Fibroblast of villous mesenchyme (primary cell): ENCODE measurements around the gene SLC4A3. TPM values are rescaled to one million over a fixed set of nuclear protein-coding genes. Genes with fewer than 3 reads are reported as not detected.

Source experiments
- DNase-seq: peaks from one replicate; pipeline ENCODE4 v3.0.0-alpha.2; 2010; ENCODE audit warnings: low read depth
- H3K4me3 ChIP-seq: 2 replicates; pipeline ENCODE4 v1.5.1; 2011; ENCODE audit warnings: low read depth, mild to moderate bottlenecking, low read length
- CTCF ChIP-seq: IDR thresholded peaks from 2 replicates; pipeline ENCODE4 v1.5.1; 2012; ENCODE audit warnings: low read depth, mild to moderate bottlenecking, low read length; ENCODE audit not compliant: insufficient read depth
- total RNA-seq: library from RNA; depleted of rRNA; stranded (reverse); fragments of >200 nt; gene quantifications from 2 replicates; pipeline ENCODE4 v1.2.3, GENCODE V29; 2012

SLC4A3 gene
- total RNA-seq, 1 donor, result 5.6 TPM

- H3K4me3 ChIP-seq, result no peak overlapping the region
- DNase-seq, result peak; percentile 98
- TF ChIP-seq CTCF, result peak; percentile 100
Measured at GRCh38 chr2:219642465-219643083, 15.1 kb downstream of the SLC4A3 start.

GRCh38 chr2:219643084-219643473 is 15.6 kb downstream of the SLC4A3 start:
- no peak overlapping the region for H3K4me3 ChIP-seq
- no peak for TF ChIP-seq CTCF
- no peak for DNase-seq

DNA sequence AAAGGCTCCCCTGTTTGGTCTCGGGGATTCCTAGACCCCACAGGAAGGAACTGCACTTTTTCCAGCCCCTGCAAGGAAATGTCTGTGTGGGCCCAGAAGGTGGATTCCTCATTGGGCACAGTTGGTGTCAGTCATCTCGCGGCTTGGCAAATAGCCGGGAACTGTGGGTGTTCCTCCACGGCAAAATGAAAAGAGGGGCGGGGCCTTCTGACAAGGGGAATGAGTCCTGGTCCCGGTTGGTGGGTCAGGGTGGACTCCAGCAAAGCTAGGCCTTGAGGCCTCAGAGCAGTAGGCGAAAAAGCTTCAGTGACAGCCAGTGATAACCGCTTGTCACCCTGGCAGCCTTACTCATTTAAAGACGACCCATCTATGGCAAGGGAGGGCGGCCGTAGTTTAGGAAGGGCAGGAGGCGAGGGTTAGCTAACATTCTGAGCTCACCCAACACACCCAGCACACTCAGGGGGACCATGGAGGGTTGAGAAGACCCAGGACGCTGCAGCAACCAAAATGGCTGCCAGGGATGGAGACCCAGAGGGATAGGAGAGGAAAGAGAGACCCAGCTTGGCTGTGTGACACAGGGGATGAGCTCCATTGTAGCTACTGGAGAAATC is 16.5 kb downstream of the SLC4A3 start:
- no peak for TF ChIP-seq CTCF
- no peak for DNase-seq
- H3K4me3 ChIP-seq, result no peak overlapping the region

DNA sequence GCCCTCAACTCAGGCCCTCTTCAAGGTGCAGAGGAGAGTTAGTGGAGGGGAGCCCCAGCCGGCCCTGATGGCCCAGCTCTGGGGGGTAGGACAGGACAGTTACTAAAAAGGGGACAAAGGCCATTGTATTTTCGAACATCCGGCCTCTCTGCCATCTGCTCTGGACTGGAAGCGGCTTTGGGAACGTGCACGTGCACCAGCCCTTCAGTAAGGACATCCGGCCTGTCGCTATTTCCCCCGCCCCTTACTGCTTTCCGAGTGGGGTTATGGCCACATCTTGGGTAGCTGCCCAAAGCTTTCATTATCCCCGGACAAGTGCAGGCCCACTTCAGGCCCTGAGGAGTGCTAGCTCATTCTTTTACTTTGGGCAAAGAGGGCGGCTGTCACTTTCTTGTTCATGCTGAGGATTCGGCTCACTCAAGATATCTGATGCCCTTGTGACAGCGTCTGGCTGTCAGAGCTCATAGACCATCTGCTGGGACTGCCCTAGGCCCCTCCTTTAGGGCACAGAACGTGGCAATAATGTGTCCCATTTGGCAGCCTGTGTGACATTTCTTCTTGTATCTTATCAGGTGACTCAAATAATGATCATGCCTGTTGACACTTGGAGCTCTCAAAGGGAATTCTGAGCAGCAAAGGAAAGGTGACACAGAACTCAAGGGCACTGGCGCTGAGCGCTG is 17.5 kb downstream of the SLC4A3 start:
- no peak for DNase-seq
- no peak overlapping the region for H3K4me3 ChIP-seq
- no peak for TF ChIP-seq CTCF

DNA sequence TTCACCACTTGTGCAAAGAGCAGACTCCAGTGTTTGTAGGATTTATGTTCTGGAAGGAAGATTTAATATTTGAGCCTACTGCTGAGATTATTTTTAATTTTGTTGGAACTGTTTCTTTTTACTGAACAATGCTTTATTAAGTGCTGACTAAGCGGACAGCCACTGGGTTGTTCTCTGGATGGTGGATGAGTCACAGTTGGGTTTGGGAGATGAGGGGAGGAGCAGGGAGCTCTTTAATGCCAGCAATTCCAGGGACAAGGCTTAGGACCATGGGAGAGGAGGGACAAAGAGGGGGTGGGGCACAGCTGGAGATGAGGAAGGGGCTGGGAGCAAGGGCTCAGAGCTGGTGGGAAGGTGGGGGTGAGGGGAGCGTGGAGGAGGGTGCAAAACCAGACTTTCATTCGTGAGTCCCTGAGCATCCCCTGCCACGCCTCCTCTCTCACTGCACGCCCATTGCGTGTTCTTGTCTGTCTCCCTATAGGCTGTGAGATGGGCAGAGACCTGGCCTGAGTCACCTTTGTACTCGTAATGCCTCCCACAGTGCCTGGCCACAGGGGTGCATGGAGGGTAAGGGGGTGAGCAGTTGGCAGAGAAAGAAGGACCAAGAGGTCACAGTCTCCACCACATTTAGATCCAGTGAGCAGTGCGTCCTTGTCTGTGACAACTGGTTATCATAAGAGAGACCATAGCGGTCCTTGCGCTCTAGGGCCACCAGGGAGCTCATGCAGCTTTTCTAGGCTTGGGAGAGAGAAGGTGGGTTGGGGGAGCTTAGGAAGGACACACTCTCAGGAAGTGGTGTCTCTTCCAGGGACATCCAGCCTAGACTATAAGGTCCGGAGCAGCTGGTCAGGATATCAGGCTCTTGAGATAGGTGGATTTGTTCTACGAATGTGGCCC is 18.4 kb downstream of the SLC4A3 start:
- no peak for TF ChIP-seq CTCF
- H3K4me3 ChIP-seq, result no peak overlapping the region
- peak; percentile 67 for DNase-seq

GRCh38 chr2:219648176-219648575 is 20.7 kb downstream of the SLC4A3 start:
- H3K4me3 ChIP-seq, result no peak overlapping the region
- TF ChIP-seq CTCF, result no peak

More at GRCh38 chr2:219648176-219648575, 20.7 kb downstream of the SLC4A3 start:
- no peak for DNase-seq
